VCaP (cell line): ENCODE measurements around the gene PGRMC1.
"Not testable (repeated sequence)": the region's sequence is repeated elsewhere in the genome, so short reads cannot be mapped to it uniquely, and the experiment has no call there.

Experiments used
- H3K27ac ChIP-seq: fragments of 450-650 bp; 2 replicates; pipeline ENCODE4 v1.5.1; 2017
- CTCF ChIP-seq: fragments of 450-650 bp; conservative IDR thresholded peaks from 2 replicates; pipeline ENCODE4 v1.5.1; 2017; ENCODE audit warnings: mild to moderate bottlenecking, moderate library complexity

The PGRMC1 gene

GRCh38 chrX:119290476-119290875 is 54.4 kb downstream of the PGRMC1 start:
- TF ChIP-seq CTCF: no peak

GRCh38 chrX:119291246-119291645 is 55.2 kb downstream of the PGRMC1 start:
- not testable (repeated sequence) for H3K27ac ChIP-seq

More at GRCh38 chrX:119290476-119290875, 54.4 kb downstream of the PGRMC1 start:
- no peak overlapping the region for H3K27ac ChIP-seq

GRCh38 chrX:119292445-119292844 is 56.4 kb downstream of the PGRMC1 start:
- no peak for TF ChIP-seq CTCF
- H3K27ac ChIP-seq: no peak overlapping the region
